Activated CD4-positive, alpha-beta T cell treated with anti-CD3 and anti-CD28 coated beads, Interleukin-2, amount 10 ng/mL, durations not matched to agents 7 days and 5 days (primary cell): ENCODE data around the gene TNFRSF1A. TPM values are rescaled to one million over a fixed set of nuclear protein-coding genes. Genes with fewer than 3 reads are reported as not detected.

Source experiments
- CTCF ChIA-PET: fragments of 350-600 bp; sonication (Branson Sonifier 250); formaldehyde crosslinking; loops from one replicate; lab custom pipeline; 2021; ENCODE audit warnings: antibody characterized with exemption; lab: Charles Lee
- POLR2A ChIA-PET: fragments of 350-600 bp; sonication (Branson Sonifier 250); formaldehyde crosslinking; loops from one replicate; lab custom pipeline; 2021; ENCODE audit warnings: antibody characterized with exemption; lab: Charles Lee
- DNase-seq: peaks from one replicate; pipeline ENCODE4 v3.0.0-alpha.2; 2020
- H3K27ac Mint-ChIP-seq: one replicate; pipeline ENCODE4 v1.8.0; 2021; ENCODE audit warnings: mild to moderate bottlenecking, moderate library complexity, mixed read lengths
- H3K27me3 Mint-ChIP-seq: one replicate; pipeline ENCODE4 v1.8.0; 2021; ENCODE audit warnings: mixed read lengths
- H3K36me3 Mint-ChIP-seq: one replicate; pipeline ENCODE4 v1.8.0; 2021; ENCODE audit warnings: low read depth, mixed read lengths
- H3K4me1 Mint-ChIP-seq: one replicate; pipeline ENCODE4 v1.8.0; 2021; ENCODE audit warnings: mixed read lengths
- H3K4me3 Mint-ChIP-seq: one replicate; pipeline ENCODE4 v1.8.0; 2021; ENCODE audit warnings: mild to moderate bottlenecking, moderate library complexity, mixed read lengths
- H3K9me3 Mint-ChIP-seq: one replicate; pipeline ENCODE4 v1.8.0; 2021; ENCODE audit warnings: mixed read lengths
- total RNA-seq, 2 experiments: library from RNA; stranded (reverse); gene quantifications; one replicate each; pipeline ENCODE4 v1.2.3, GENCODE V29; 2021

TNFRSF1A gene
- total RNA-seq, 2 experiments from 2014 or later, result 59.3 to 64.4 TPM

DNA sequence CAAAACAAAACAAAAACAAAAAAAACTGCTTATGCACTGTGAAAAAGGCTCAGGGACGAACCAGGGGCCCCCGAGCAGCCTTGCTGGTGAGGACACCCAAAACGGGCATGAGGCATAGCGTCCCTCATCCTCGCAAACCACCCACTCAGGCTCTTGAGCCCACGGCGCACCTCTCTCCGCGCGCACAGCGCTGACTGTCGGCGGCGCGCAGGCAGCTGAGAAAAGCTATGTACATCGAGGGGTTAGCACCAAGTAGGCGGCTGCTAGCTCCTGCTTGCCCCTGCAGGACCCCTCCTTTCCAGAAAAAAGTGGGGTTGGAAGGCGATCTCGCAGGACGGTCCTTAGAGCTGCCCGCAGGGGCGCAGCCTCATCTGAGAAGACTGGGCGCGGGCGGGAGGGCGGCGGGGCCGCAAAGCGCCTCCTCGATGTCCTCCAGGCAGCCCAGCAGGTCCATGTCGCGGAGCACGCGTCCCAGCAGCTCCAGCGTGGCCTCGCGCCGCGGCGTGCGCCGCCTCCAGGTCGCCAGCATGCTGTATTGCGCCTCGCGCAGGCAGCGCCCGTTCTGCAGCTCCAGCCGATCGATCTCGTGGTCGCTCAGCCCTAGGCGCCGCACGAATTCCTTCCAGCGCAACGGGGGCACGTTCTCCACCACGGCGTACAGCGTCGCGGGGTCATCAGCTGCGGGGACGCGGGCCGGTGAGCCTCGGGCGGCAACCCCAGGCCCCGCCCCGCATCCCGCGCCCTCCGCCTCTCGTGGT, 12.8 kb downstream of the TNFRSF1A start:
- no peak overlapping the region for H3K4me3 Mint-ChIP-seq
- no peak for DNase-seq
- CTCF ChIA-PET, result interaction anchor here (1.0 to 1.4 kb wide), 5 partner anchors 9 to 141 kb away, joined by 3 read pairs; no protein-coding TSS in a partner anchor
- H3K4me1 Mint-ChIP-seq, result peaks cover 36% of the 10 kb centered on the region
- H3K27me3 Mint-ChIP-seq, result no peaks in the 10 kb centered on the region
- H3K9me3 Mint-ChIP-seq, result no peaks in the 10 kb centered on the region
- H3K36me3 Mint-ChIP-seq, result peaks cover 56% of the 10 kb centered on the region
- POLR2A ChIA-PET, result no interaction called here
- H3K27ac Mint-ChIP-seq, result no peak overlapping the region

DNA sequence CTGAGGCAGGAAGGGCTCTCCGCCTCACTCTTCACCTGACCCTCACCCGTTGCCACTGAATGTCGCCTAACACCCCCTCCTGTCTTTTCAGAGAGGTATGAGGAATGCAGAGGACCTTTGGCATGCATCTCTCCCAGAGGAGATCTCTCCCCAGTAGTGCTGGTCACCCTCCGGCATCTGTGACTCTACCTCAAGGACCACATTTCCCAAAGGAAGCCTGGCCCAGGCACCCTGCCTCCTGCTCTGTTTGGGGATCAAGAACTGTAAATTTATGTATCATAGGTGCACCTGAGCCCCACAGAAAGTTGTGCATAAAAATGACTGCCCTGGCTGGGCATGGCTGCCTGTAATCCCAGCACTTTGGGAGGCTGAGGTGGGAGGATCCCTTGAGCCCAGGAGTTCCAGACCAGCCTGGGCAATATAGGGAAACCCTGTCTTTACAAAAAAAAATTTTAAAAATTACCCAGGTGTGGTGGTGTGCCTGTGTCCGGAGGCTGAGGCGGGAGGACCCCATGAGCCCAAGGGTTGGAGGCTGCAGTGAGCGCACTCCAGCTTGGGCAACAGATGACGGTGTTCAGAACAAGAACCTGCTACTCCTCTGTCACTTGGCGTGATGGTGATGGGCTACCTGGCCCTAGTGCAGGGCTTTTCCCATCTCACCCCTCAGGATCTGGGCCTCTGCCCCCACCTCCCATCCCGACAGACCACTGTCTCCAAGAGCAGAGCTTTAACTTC, 13.7 kb downstream of the TNFRSF1A start:
- Mint-ChIP-seq H3K27me3 (no peaks in the 10 kb centered on the region), H3K4me3 (no peak overlapping the region), H3K9me3 (no peaks in the 10 kb centered on the region), H3K4me1 (peaks cover 36% of the 10 kb centered on the region), H3K27ac (peak overlapping the region; percentile 25), H3K36me3 (peaks cover 48% of the 10 kb centered on the region)
- POLR2A ChIA-PET, result no interaction called here
- CTCF ChIA-PET, result interaction anchor here (1.0 kb wide), 1 partner anchor 142 kb away, joined by 3 read pairs; no protein-coding TSS in a partner anchor
- DNase-seq, result no peak

DNA sequence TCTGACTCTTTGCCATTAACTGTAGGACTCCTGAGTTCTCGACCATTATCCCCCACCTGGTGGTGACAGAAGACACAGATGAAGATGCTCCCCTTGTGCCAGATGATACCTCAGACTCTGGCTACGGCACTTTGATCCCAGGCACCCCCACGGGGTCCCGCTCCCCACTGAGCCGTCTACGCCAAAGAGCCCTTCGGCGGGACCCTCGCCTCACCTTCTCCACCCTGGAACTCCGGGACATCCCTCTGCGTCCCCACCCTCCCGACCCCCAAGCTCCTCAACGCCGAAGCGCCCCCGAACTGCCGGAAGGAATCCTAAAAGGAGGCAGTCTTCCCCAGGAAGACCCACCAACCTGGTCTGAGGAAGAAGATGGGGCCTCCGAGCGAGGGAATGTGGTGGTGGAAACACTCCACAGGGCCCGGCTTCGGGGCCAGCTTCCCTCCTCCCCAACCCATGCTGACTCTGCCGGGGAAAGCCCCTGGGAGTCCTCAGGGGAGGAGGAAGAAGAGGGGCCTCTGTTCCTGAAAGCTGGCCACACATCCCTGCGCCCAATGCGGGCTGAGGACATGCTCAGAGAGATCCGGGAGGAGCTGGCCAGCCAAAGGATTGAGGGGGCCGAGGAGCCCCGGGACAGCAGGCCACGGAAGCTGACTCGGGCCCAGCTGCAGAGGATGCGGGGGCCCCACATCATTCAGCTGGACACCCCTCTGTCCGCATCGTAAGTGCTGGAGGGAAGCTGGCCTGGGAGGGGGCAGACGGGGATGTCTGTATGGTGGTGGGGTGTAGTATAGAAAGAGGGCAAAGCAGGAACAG, 14.4 kb downstream of the TNFRSF1A start:
- H3K27ac Mint-ChIP-seq, result peak overlapping the region; percentile 25
- H3K9me3 Mint-ChIP-seq, result no peaks in the 10 kb centered on the region

DNA sequence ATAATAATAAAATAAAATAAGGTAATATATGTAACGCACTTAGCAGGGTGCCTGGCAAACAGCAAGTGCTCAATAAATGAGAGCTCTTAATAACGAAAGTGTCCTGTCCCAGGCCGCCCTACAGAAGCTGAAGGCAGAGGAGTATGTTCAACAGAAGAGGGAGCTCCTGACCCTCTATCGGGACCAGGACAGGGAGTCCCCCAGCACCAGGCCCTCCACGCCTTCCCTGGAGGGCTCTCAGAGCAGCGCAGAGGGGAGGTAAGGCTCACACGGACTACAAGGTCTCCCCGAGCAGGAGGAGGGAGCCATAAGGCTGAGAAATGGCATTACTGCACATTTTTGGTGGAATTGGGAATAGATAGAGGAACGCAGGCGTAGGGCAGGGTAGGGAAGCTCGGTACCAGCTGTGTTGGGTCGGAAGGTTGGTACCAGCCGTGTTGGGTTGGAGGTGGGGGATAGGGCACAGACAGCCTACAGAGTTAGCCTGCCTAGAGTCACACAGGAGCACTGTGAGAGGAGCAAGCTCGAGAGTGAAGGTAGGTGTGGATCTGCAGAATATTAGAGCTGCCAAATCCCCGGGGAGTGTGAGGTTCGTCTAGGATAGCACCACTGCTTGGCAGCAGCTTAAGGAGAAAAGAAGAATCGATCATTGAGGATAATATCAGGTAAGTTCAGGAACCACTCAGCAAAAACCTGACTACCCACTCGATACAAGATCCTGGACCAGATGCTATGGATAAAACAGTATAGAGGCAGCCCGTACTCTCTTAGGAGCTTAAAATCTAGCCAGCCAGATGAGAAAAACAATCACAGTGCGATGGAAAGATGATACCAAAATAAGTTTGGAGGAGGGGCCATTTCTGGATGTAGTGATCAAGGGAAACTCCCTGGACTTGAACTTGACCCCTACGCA, 15.3 kb downstream of the TNFRSF1A start:
- H3K27me3 Mint-ChIP-seq, result no peaks in the 10 kb centered on the region
- ChIA-PET POLR2A (interaction anchor here (0.5 to 0.6 kb wide), 2 partner anchors 169 to 220 kb away, joined by 3 read pairs; no protein-coding TSS in a partner anchor), CTCF (interaction anchor here (0.8 to 2.6 kb wide), 8 partner anchors 9 to 231 kb away, joined by 3 to 21 read pairs (median 4); no protein-coding TSS in a partner anchor)
- H3K9me3 Mint-ChIP-seq, result no peaks in the 10 kb centered on the region
- DNase-seq, result no peak
- H3K27ac Mint-ChIP-seq, result peak overlapping the region; percentile 11
- peaks cover 31% of the 10 kb centered on the region for H3K4me1 Mint-ChIP-seq
- H3K36me3 Mint-ChIP-seq, result peaks cover 38% of the 10 kb centered on the region
- no peak overlapping the region for H3K4me3 Mint-ChIP-seq

More for the DNA sequence above, 14.4 kb downstream of the TNFRSF1A start:
- ChIA-PET CTCF (interaction anchor here (1.0 to 2.6 kb wide), 4 partner anchors 8 to 230 kb away, joined by 3 to 21 read pairs (median 4); no protein-coding TSS in a partner anchor), POLR2A (interaction anchor here (0.5 kb wide), 1 partner anchor 168 kb away, joined by 3 read pairs; no protein-coding TSS in a partner anchor)
- no peak overlapping the region for H3K4me3 Mint-ChIP-seq
- H3K36me3 Mint-ChIP-seq, result peaks cover 40% of the 10 kb centered on the region
- H3K27me3 Mint-ChIP-seq, result no peaks in the 10 kb centered on the region
- H3K4me1 Mint-ChIP-seq, result peaks cover 32% of the 10 kb centered on the region
- no peak for DNase-seq

DNA sequence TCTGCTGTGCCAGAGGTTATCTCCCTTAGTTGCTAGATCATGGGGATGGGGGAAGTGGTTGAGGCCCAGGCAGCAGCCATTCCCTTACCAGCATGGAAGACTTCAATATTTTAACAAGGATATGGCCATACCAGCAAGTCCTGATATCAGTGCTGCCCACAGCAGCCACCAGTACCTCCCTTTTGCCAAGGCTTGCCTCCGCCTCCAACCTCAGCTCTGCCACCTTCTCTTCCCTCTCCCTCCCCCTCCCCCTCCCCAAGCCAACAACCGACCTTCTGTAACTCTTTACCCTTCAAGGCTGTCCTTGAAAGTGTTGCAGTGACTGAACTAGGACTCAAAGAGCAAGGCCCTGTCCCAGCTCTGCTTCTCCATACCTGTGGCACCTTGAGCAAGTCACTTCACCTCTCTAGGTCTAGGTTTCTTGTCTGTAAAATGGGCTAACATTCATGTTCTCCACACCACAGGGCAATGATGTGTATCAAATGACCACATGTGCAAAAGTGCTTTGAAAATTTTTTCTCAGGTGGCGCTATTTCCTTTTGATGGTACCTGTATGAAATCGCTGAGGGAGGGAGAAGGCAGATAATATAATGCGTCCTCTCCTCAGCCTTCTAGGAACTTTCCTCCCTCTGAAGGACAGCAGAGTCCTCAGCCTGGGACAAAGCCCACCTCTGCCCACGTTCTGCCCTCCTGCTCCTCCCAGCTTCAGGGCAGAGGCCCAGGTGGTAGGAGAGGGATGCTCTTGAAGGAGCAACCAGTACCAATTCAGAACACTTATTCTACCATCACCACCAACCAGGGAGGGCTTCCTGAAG, 16.7 kb downstream of the TNFRSF1A start:
- peak overlapping the region; percentile 82 for H3K27ac Mint-ChIP-seq
- peaks cover 31% of the 10 kb centered on the region for H3K4me1 Mint-ChIP-seq
- peaks cover 24% of the 10 kb centered on the region for H3K36me3 Mint-ChIP-seq
- H3K9me3 Mint-ChIP-seq, result no peaks in the 10 kb centered on the region
- ChIA-PET CTCF (interaction anchor here (1.3 to 2.6 kb wide), 2 partner anchors 11 to 26 kb away, joined by 4 to 21 read pairs; no protein-coding TSS in a partner anchor), POLR2A (no interaction called here)
- H3K4me3 Mint-ChIP-seq, result no peak overlapping the region
- DNase-seq, result no peak
- no peaks in the 10 kb centered on the region for H3K27me3 Mint-ChIP-seq

DNA sequence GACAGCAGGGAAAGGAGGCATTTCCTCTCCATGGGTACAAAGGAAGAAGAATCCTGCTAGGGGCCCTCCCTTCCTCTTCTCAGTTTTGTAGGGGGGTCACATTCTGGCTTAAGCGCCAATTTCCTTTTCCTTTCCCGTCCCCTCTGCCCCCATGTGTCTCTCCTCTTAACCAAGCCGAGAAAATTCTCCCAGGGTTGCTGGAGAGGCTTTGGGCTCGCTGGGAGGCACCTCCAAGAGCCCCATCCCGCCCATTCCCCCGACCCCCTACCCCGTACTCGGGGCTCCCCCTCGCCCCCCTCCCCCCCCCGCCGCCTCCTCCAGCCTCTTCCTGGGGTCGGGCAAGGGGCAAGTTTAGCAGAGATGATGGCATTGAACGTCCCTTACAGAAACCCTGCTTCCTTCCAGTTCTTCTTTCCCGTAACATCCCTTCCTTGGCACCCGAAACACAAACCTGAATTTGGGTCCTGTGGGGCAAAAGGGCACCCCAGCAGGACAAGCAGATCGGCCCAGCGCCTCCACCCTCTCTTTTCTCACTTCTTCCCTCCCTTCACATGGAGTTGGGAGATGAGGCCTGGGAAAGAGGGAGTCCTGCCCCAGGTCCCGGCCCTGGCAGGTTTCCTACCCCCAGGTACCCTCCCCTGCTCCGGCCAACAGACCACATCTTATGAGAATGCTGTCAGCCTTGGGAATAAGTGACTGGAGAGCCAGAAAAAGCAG, 17.7 kb downstream of the TNFRSF1A start:
- Mint-ChIP-seq H3K27me3 (peaks cover 3% of the 10 kb centered on the region), H3K36me3 (peaks cover 19% of the 10 kb centered on the region), H3K27ac (peak overlapping the region; percentile 88), H3K4me1 (peaks cover 33% of the 10 kb centered on the region), H3K9me3 (no peaks in the 10 kb centered on the region), H3K4me3 (no peak overlapping the region)
- DNase-seq, result no peak
- ChIA-PET POLR2A (no interaction called here), CTCF (interaction anchor here (1.6 to 2.3 kb wide), 4 partner anchors 11 to 135 kb away, joined by 3 to 14 read pairs (median 4); no protein-coding TSS in a partner anchor)

DNA sequence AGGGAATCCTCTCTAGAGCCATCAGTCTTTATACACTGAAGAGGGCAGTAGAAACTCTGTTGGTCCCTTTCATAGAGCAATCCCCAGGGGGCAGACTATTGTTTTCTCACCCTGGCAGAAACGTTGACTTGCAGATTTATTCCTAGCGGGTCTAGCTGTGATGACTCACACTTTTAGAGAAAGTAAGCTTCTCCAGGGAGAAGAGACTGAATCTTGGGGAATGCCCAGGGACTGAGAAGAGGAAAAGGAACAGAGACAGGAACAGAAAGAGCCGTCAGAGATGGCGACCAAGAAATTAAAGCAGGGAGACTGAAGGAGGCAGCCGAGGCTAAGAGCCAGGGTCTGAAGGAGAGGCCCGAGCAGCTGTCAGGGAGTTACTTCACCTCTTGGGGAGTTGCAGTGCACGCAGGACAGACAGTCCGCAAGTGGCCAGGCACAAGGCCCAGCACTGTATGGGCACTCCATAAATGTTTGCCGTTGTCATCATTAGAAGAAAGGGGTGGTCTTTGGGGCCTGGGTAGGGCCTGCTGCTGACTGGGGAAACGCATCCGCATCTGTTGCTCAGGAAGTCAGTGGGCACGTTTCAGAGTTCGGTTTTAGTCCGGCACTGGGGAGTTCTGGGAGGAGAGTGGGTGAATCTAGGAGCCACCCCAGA, 18.4 kb downstream of the TNFRSF1A start:
- Mint-ChIP-seq H3K4me3 (peak overlapping the region; percentile 37), H3K9me3 (no peaks in the 10 kb centered on the region), H3K27ac (peak overlapping the region; percentile 88), H3K36me3 (peaks cover 16% of the 10 kb centered on the region), H3K4me1 (peaks cover 39% of the 10 kb centered on the region), H3K27me3 (peaks cover 3% of the 10 kb centered on the region)
- CTCF ChIA-PET, result interaction anchor here (1.3 to 2.3 kb wide), 6 partner anchors 10 to 215 kb away, joined by 3 to 14 read pairs (median 4); no protein-coding TSS in a partner anchor
- POLR2A ChIA-PET, result no interaction called here
- DNase-seq, result peak; percentile 49

DNA sequence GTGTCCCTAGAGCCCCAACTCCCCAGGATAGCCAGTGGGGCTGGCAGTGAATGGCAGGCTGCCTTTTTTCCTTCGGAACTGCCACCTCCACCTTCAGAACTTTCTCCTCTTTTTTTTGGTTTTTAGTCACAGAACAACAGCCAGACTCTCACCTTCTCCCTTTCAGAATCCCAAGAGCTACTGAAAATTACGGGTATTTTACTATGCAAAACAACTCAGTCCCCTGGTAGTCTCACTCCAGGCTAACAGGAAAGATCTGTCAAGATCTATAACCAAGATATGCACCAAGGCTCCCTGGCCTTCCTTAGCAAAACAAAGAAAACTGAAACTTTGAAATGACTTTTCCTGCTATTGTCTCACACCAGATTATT, 18.9 kb downstream of the TNFRSF1A start:
- Mint-ChIP-seq H3K4me1 (peaks cover 44% of the 10 kb centered on the region), H3K36me3 (peaks cover 15% of the 10 kb centered on the region), H3K27ac (peak overlapping the region; percentile 88), H3K9me3 (no peaks in the 10 kb centered on the region), H3K27me3 (peaks cover 3% of the 10 kb centered on the region), H3K4me3 (no peak overlapping the region)
- ChIA-PET CTCF (interaction anchor here (1.3 to 2.3 kb wide), 6 partner anchors 9 to 216 kb away, joined by 3 to 14 read pairs (median 4); no protein-coding TSS in a partner anchor), POLR2A (no interaction called here)
- no peak for DNase-seq

DNA sequence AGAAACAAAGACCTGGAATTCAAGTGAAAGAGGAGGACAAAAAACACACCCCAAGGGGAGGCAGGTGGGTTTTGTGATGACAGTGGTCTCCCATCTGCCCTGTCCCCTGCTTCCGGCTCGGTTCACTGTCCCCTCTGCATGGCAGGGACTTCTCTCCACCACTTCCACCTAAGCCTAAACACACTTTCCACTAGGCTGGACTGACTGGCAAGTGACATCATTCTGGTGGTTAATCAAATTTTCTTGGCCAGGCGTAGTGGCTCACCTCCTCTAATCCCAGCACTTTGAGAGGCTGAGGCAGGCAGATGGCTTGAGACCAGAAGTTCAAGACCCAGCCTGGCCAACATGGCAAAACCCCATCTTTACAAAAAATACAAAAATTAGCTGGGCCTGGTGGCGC, 19.5 kb downstream of the TNFRSF1A start:
- H3K4me1 Mint-ChIP-seq, result peaks cover 49% of the 10 kb centered on the region
- peaks cover 15% of the 10 kb centered on the region for H3K36me3 Mint-ChIP-seq
- ChIA-PET POLR2A (no interaction called here), CTCF (interaction anchor here (1.3 to 2.3 kb wide), 6 partner anchors 9 to 217 kb away, joined by 3 to 14 read pairs (median 4); no protein-coding TSS in a partner anchor)
- H3K27me3 Mint-ChIP-seq, result peaks cover 3% of the 10 kb centered on the region
- no peaks in the 10 kb centered on the region for H3K9me3 Mint-ChIP-seq
- H3K4me3 Mint-ChIP-seq, result no peak overlapping the region
- DNase-seq, result no peak
- no peak overlapping the region for H3K27ac Mint-ChIP-seq

DNA sequence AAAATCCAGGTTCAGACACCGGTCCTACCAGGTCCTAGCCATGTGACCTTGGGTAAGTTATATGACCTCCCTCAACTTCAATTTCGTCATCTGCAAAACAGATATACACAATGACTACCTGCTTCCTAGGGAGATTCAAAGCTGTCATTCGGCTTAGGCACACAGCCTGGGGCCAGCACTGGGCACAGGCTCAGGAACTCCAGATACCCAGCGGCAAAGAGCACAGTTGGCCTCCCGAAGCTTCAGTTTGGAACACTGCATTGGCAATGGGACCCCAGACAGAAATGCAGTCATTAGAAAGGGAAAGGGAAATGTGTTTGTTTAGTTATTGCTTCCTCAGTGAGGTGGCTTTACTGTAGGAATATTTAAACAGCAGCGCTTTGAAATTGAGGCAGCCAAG, 20.0 kb downstream of the TNFRSF1A start:
- Mint-ChIP-seq H3K27ac (no peak overlapping the region), H3K9me3 (no peaks in the 10 kb centered on the region), H3K4me3 (no peak overlapping the region), H3K27me3 (peaks cover 3% of the 10 kb centered on the region), H3K4me1 (peaks cover 49% of the 10 kb centered on the region), H3K36me3 (peaks cover 14% of the 10 kb centered on the region)
- POLR2A ChIA-PET, result no interaction called here
- CTCF ChIA-PET, result interaction anchor here (1.8 to 2.3 kb wide), 2 partner anchors 14 to 17 kb away, joined by 6 to 14 read pairs; no protein-coding TSS in a partner anchor
- no peak for DNase-seq
